GM21447 (cell line): ENCODE data around the gene GLT6D1.
"Not testable (repeated sequence)": the region's sequence is repeated elsewhere in the genome, so short reads cannot be mapped to it uniquely, and the experiment has no call there.

ENCODE experiments used
- ATAC-seq: cut with Tn5 transposase; IDR thresholded peaks from one replicate; pipeline ENCODE4 v1.9.1; 2021; ENCODE audit not compliant: unreplicated experiment

GLT6D1 gene

DNA sequence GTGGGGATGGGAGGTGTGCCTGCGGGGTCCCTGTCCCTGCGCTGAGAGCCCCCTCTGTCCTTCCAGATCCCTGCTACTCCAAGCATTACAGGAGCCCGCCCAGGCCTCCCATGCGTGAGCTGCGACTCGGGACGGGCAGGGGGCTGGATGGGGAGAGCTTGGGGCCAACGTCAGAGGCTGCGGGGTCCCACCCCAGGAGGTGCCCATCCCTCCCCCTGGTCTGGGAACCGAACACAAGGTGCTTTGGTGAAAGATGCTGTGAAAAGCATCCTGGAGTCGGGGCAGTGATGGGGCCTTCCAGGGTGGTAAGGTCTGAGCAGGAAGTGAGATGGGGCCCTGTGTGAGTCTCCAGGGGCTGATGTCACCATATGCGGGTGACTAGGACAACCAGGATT, 26.5 kb upstream of the GLT6D1 start:
- no peak for ATAC-seq

DNA sequence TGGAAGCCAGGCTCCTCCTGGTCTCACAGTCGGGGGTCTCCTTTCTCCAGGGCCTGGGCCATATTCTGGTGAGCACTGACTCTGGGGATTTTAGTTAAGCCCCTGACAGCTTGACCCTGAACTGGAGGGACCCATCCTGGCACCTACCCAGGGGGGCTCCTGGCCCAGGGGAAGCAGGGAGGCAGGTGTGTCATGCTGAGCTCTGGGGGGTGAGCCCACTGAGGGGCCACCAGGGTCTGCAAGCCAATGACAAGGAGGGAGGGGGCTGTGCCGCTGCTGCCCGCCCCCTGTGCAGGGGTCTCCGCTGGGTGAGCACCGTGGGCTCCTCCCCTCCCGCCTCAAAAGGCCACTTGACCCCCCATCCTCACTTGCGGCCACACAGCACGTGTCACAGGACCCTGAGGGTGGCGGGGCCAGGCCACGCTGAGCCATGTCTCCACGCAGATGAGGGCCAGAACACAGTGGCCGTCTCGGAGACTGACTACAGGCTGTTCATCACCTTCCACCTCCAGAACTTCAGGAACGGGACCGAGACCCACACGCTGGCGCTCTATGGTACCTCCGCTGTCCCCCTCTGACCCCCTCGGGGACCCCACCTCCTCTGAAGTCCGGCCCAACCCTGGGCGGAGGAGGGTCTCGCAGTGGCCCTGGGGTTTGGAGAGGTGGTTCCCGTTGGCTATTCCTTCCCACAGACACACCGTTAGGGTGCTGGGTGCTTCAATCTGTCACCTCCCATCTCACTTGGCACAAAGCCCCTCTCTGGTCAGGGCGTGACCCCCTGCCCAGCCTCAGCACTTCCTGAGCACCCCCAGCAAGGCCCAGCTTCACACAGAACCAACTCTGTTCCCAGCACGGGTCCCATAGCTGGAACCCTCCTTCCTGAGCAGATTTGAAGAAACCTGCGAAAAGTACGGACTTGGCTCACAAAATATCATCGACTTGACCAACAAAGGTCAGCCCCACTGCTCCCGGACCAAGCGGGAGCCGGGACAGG, 25.8 kb upstream of the GLT6D1 start:
- ATAC-seq, result no peak

DNA sequence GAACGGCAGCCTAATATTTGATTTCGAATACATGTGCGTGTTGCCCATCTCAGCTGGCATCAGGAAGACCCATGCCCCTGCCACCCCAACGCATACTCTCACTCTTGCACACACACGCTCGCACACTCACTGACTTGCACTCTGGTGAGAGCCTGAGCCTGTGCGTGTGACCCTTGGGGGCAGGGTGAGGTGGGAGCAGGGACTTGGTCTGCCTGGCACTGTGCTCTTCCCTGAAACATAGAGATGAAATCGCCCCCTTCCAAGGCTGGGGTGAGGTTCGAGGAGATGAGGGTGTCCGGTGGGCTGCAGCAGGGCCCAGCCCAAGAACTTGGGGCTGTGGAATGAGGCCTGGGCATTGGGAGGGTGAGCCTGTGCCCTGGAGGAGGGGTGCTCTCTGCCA, 24.9 kb upstream of the GLT6D1 start:
- no peak for ATAC-seq

DNA sequence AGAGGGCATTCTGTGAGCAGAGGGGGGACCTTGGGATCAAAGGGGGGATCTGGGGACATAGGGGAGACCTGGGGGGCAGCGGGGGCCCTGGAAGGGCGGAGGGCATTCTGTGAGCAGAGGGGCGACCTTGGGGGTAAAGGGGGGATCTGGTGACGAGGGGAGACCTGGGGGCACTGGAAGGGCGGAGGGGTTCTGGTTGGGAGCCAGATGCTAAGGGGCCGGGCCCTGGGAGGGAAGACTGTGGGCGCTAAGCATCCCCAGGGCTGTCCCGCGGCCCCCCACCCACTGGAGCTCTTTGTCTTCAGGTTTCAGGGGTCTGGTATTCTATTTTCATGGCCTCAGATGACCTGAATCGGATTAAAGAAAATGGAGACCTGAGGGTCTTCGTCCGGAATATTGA, 24.5 kb upstream of the GLT6D1 start:
- no peak for ATAC-seq

DNA sequence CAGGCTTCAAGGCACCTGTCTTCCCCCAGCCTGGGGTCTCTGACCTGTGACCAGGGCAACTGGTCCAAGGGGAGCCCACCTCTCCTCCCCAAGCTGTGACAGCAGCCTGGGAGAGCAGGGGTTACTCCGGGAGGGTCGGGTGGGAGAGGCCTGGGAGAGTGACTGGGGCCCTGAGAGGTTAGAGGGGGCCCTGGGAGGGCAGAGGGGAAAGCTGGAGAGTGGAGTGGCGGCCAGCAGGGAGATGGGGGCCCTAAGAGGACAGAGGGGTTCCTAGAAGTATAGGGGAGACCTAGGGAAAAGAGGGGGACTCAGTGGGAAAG, 24.1 kb upstream of the GLT6D1 start:
- no peak for ATAC-seq

DNA sequence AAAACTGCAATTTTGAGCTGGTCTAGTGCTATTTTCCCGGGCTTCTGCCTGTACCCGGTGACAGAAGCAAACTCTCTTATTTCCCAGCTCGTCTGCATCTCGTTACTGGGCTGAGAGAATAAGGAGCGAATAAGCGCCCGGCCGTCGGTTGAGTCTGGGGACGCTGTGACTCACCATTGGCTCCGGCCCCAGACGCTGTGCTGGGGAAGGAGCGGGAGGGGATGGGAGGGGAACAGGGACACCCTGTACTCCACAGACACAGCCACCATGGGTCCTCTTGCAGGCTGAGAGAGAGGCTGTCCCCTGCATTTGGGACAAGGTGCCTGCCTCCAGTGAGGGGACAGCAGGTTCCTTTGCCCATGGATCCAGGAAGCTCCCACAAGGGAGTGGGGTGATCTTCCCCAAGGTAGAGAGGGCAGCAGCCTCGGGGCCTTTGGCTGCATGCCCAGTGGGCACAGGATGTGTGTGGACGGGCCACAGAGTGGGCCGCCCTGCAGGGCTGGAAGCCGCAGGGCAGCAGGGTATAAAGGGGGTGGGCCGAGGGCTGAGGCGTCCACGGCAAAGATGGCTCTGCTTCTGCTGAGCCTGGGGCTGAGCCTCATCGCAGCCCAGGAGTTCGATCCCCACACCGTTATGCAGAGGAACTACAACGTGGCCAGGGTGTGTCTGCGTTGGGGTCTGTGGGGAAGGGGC, 23.6 kb upstream of the GLT6D1 start, which contains the start of gene LCN9:
Gene LCN9 (plus strand): TSS at position 552 of the 693 bp plus-strand sequence. CDS start 13 bp downstream, at position 565.
- no peak for ATAC-seq

DNA sequence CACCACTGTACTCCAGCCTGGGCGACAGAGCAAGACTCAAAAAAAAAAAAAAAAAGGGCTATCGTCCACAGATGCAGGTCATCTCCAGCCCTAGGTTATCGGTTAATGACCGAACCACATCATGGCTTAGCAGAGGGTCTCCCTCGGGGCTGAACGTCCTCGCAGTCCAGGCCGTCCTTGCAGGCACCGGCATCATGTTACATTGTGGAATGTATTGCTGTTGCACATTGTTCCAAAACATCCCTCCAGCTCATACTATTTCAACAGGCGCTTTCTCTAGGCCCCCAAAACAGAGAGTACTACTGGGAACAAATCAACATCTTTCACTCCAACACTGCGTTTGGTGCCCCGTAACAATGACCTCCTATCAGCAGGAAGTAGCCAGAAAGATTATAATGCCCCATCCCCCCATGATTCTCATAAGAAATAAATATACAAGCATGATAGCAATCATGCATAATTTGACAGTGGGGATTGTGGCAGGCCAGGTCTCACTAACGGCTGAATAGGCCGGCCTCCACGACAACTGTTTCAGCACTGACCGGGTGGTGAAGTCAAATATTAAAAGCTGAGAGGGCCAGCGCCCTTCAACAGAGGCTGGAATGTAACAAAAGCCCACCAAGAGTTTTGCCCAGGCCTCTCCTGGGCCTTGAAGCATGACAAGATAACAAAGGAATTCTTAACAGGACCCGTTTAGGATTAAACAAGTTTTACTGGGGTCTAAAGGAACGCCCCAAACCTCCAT, 22.6 kb upstream of the GLT6D1 start:
- ATAC-seq, result no peak

DNA sequence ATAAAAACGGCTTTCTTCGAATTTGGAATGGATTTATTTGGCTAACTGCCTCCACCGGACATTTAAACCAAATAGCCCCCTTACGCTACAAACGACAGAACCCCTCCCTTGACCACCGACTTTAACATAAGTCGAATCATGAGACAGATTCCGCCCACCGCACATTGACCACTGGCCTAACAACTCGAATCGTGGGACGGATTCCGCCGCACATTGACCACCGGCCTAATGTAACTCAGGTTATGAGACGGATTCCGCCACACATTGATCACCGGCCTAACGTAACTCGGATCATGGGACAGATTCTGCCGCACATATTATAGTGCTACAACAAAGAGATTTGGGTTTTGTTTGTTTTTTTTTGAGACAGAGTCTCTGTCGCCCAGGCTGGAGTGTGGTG, 21.1 kb upstream of the GLT6D1 start:
- ATAC-seq, result no peak

DNA sequence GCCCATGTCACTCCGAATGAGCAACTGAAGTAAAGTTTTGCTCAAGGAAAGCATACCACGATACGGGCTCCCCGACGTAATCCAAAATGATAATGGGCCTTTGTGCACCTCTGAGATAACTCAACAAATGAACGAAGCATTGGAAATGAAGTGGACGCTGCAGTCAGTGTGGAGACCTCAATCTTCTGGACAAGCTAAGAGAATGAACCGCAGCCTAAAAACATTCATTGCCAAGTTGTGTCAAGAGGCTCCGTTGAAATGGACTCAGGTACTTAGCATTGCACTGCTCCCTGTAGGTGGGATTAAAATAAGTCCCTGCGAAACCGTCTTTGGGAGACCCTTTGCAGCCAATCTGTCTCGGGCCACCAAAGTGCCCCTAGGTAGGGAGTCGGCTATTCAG, 19.9 kb upstream of the GLT6D1 start:
- ATAC-seq, result no peak

DNA sequence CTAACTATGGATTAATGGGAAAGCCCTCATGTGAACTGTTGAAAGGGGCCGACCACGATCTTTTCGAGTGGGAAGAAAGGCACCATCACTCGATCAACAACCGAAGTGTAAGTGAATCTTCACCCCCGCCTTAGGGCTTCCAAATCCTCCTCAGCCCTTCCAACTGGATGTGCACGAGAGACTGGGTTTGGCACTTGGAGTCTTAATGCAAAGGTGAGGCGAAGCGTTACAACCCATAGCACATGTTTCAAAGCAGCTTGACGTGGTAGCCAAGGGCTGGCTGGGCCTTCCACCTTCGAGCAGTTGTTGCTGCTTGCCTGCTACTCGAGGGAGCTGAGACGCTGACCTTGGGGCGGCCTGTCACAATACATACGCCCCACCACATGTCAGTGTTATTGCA, 18.1 kb upstream of the GLT6D1 start:
- ATAC-seq, result no peak

DNA sequence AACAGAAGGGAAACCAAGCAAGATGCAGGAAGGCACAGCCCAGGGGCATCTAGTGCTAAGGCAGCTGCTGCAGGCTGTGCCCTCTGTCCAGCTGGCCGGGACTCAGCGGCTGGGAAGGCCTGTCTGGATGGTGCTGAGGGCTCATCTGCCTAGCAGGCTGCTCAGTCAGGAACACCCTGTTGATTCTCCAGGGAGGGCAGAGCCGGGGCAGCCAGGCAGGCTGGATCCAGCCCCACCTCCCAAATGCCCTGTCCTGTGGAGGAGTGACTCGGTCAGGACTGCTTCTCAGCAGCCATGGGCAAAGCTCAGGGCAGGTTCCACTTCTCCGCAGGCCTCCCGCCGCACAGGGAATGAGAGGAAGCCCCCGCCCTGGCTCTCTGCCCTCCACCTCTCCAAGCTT, 16.0 kb upstream of the GLT6D1 start:
- ATAC-seq, result no peak

DNA sequence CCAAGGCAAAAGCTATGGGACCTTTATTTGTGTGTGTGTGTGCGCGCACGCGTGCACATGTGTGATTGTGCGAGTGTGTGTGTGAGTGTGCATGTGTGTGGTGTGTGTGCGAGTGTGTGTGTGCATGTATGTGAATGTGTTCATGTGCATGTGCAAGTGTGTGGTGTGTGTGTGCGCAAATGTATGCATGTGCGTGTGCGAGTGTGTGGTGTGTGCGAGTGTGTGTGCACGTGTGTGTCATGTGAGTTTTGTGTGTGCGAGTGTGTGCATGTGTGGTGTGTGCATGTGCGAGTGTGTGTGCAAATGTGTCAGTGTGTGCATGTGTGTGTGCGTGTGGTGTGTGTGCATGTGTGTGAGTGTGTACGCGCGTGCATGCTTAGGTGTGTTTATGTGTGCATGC, 11.1 kb upstream of the GLT6D1 start:
- ATAC-seq, result no peak

DNA sequence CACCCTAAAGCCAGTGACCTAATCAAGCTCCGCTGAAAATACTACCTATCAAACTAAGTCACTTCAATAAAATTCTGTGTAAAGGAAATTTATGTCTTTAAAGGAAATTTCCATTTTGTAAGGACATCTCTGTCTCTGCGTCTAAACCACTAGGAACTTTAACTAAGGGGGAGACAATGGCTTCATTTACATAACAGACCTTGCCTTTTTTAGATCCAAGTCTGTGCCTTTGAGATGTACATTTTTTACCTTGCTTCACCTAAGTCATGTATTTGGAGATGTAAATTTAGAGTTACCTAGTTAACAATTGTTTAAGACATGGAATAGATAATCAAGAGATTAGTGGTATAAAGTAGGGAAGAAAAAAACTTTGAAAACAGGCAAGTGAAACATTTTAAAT, 10.2 kb upstream of the GLT6D1 start:
- no peak for ATAC-seq

DNA sequence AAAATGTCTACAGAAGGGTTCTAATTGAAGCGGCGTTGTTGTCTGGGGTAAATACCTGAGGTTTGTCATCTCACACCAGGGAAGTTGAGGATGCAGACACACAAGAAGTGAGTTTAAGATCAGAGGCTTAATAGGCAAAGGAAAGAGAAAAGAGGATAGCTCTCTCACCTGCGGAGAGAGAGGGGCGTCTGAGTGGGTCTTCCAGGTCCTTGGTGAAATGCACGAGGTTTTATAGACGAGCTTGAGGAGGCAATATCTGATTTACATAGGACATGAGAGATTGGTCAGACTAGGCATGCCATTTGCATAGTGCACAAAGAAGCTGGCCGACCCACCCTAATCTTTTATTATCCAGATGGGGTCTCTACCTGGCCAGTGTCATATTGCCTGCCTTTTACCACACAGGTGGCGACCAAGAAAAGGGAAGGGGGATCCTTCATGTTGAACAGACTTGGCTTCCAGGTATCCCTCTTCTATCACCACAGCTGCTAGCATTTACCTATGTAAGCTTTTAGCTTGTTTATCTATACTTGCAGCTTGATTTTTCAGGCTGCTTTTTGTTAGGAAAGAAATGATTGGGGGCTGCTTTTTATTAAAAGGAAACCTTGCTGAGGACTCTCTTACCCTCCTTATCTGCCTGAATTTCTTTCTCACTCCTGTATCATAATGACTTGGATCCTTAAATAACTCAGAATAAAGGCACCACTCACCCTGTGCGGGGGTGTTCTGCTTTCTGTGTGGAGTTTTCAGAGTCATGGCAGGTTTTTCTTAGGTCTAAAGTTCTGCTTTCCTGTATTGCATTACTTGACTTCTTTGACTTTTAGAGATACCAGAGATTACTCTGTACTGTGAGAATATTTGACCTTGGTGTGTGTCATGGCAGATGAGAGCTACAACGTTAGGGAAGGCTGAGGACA, 9.4 kb upstream of the GLT6D1 start:
- ATAC-seq, result no peak

DNA sequence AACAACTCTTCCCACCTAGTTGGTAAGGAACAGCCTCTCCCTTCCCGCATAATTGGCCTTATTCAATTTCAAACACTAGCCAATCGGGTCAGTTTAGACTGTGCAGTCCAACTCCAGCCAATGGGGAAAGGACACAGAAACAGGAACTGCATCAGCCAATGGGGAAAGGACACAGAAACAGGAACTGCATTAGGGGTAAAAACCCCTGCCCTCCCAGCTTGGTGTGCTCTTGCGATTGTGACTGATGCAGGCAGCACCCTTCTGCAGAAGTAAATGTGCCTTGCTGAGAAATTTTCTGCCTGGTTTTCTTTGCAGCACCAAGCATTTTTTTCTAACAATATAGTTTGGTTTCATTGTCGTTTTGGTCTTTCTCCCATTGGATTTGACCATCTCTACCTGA, 8.5 kb upstream of the GLT6D1 start:
- ATAC-seq, result no peak

DNA sequence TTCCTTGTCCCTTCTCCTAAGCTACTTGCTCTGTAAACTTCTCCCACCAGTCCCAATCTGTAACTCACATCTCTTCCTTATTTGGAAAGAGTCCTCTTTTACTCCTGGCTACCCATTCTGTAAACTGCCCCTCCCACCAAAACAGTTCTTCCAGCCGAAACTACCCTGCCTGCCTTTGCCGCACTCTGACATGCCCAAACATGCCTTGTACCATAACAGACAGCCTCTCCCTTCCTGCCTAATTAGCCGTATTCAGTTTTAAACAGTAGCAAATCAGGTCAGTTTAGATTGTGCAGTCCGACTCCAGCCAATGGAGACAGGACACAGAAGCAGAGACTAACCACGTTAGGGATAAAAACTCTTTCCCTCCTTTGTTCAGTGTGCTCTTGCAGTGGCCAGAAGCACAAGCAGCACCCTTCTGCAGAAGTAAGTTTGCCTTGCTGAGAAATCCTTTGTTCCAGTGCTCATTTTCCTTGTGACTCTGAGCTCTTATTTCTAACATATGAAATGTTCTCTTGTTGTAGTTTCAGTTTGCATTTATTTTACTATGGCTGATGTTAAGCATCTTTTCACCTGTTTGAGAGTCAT, 5.4 kb upstream of the GLT6D1 start:
- no peak for ATAC-seq

DNA sequence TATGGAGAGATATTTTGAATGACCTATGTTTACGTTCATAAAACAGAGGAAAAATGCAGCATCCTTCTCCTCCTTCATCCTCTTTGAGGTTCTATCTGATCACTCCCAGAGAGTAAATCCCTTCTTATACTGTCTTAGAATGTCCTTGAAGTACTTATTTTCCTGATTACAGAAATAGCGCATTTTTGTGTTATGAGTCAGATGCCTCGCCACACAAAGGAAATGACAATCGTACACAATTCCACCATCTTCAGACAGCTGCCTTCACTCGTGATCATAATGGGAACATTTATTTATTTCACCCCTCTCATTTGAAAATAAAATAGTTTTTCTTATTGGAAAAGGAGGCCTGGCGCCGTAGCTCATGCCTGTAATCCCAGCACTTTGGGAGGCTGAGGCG, 2.4 kb upstream of the GLT6D1 start:
- no peak for ATAC-seq

DNA sequence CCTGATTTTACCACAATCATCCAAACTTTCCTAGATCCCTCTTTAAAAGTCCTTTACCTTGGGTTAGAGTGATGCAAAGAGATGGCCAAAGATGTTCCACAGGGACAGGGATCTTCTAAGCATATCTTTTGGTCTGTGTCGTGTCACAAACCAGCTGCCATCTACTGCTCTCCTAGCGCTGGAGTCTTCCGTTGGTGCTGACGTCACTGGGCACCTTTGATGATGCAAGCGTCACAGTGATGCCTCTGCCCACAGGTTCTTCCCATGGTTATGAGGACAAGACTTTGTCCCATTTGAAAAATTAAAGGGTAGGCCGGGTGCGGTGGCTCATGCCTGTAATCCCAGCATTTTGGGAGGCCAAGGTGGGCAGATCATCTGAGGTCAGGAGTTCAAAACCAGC, 1.7 kb upstream of the GLT6D1 start:
- no peak for ATAC-seq

DNA sequence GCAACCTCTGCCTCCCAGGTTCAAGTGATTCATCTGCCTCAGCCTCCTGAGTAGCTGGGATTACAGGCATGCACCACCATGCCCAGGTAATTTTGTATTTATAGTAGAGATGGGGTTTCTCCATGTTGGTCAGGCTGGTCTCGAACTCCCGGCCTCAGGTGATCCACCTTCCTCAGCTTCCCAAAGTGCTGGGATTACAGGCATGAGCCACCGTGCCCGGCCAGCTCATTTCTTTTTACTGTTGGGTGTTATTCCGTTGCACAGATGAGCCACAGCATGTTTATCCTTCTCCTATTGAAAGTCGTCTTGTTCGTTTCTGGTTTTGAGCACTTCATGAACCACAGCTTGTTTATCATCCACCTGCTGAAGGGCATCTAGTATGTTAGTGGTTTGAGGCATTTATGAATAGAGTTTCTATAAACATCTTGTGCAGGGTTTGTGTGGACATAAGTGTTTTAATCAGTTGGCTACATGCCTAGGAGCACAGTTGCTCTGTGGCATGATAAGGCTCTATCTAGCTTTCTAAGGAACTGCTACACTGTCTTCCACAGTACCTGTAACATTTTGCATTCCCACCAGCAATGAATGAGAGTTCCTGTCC, 2.3 kb downstream of the GLT6D1 start:
- not testable (repeated sequence) for ATAC-seq

DNA sequence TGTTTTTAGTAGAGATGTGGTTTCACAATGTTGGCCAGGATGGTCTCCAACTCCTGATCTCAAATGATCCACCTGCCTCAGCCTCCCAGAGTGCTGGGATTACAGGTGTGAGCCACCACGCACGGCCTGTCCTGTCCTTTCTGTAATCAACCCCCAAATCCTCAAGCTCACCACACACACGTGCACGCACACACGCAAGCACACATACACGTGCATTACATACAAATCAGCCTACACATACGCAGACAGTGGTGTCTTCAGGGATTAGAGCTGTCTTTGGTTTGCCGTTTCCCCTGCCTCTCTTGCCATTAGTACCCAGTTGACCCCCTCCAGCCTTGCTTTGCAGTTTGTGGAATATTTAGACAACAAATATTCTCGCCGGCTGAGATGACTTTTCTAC, 6.5 kb downstream of the GLT6D1 start:
- no peak for ATAC-seq
